ENCODE results near the gene TMEM247.

TMEM247 gene

GRCh38 chr2:46482490-46482889, 3.1 kb downstream of the TMEM247 start:
- DNase-seq (ENCODE audit: low read depth, low spot score): no peak
- no peak overlapping the region for H3K4me3 ChIP-seq (ENCODE audit: low read depth, low read length)
- in situ Hi-C loops (cut with HindIII; ENCODE audit: low sequenced_read_pairs): no loop called here
- TF ChIP-seq CTCF (IDR thresholded peaks at IDR 0.05; ENCODE audit: low read depth, low read length): no peak

DNA sequence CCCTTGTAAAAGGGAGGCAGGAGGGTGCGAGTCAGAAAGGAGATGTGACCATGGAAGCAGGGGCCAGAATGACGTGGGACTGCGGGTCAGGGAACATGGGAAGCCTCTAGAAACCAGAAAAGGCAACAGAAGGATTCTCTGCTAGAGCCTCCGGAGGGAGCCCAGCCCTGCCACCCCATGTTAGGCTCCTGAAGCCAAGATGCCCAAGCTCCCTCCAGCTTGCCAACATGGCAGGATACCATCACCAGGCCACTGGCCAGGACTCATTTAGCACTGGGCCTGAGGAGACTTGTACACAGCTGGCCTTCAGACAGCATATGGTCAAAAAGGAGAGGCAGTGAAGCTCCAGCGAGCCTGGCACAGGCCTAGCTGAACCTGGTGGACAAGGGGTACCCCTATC, 5.6 kb downstream of the TMEM247 start:
- in situ Hi-C loops (cut with HindIII; ENCODE audit: low sequenced_read_pairs): no loop called here
- no peak overlapping the region for H3K4me3 ChIP-seq (ENCODE audit: low read depth, low read length)
- no peak for DNase-seq (ENCODE audit: low read depth, low spot score)
- TF ChIP-seq CTCF (IDR thresholded peaks at IDR 0.05; ENCODE audit: low read depth, low read length): no peak

GRCh38 chr2:46486436-46486835, 7.1 kb downstream of the TMEM247 start:
- in situ Hi-C loops (cut with HindIII; ENCODE audit: low sequenced_read_pairs): no loop called here

GRCh38 chr2:46487667-46488335, 8.4 kb downstream of the TMEM247 start:
- in situ Hi-C loops (cut with HindIII; ENCODE audit: low sequenced_read_pairs): no loop called here
- H3K4me3 ChIP-seq (ENCODE audit: low read depth, low read length): no peak overlapping the region
- DNase-seq (ENCODE audit: low read depth, low spot score): peak; percentile 45
- TF ChIP-seq CTCF (IDR thresholded peaks at IDR 0.05; ENCODE audit: low read depth, low read length): no peak

More at GRCh38 chr2:46486436-46486835, 7.1 kb downstream of the TMEM247 start:
- no peak for TF ChIP-seq CTCF (IDR thresholded peaks at IDR 0.05; ENCODE audit: low read depth, low read length)
- no peak overlapping the region for H3K4me3 ChIP-seq (ENCODE audit: low read depth, low read length)
- no peak for DNase-seq (ENCODE audit: low read depth, low spot score)

GRCh38 chr2:46488389-46488788, 9.0 kb downstream of the TMEM247 start:
- no peak for TF ChIP-seq CTCF (IDR thresholded peaks at IDR 0.05; ENCODE audit: low read depth, low read length)
- in situ Hi-C loops (cut with HindIII; ENCODE audit: low sequenced_read_pairs): no loop called here
- no peak for DNase-seq (ENCODE audit: low read depth, low spot score)
- H3K4me3 ChIP-seq (ENCODE audit: low read depth, low read length): no peak overlapping the region

GRCh38 chr2:46489423-46490174, 10.2 kb downstream of the TMEM247 start:
- H3K4me3 ChIP-seq (ENCODE audit: low read depth, low read length): no peak overlapping the region
- no peak for TF ChIP-seq CTCF (IDR thresholded peaks at IDR 0.05; ENCODE audit: low read depth, low read length)
- in situ Hi-C loops (cut with HindIII; ENCODE audit: low sequenced_read_pairs): no loop called here
- no peak for DNase-seq (ENCODE audit: low read depth, low spot score)
